GM10266 (cell line): Measurements from ENCODE around the gene ALB.

Source experiments
- DNase-seq: peaks from one replicate; pipeline ENCODE4 v3.0.0; 2012; ENCODE audit errors: extremely low spot score
- TF ChIP-seq, protein P1 (sequence below): IDR thresholded peaks from 2 replicates; pipeline ENCODE4 v1.5.1; 2012; ENCODE audit warnings: mild to moderate bottlenecking, low read depth; ENCODE audit not compliant: control insufficient read depth, insufficient read depth; ENCODE audit errors: missing control alignments

ALB gene

DNA sequence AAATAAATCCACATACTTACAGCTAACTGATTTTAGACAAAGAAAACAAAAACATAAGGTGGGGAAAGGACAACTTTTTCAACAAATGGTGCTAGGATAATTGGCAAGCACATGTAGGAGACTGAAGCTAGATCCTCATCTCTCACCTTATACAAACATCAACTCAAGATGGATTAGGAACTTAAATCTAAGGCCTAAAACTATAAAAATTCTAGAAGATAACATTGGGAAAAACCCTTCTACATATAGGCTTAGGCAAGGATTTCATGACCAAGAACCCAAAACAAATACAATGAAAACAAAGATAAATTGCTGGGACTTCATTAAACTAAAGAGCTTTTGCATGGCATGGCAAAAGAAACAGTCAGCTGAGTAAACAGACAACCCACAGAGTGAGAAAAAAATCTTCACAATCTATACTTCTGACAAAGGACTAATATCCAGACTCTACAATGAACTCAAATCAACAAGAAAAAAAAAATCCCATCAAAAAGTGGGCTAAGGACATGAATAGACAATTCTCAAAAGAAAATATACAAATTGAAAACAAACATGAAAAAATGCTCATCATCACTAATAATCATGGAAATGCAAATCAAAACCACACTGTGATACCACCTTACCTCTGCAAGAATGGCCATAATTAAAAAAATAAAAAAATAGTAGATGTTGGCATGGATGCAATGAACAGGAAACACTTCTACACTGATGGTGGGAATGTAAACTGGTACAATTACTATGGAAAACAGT, 17.8 kb downstream of the ALB start:
- TF ChIP-seq, protein P1, sequence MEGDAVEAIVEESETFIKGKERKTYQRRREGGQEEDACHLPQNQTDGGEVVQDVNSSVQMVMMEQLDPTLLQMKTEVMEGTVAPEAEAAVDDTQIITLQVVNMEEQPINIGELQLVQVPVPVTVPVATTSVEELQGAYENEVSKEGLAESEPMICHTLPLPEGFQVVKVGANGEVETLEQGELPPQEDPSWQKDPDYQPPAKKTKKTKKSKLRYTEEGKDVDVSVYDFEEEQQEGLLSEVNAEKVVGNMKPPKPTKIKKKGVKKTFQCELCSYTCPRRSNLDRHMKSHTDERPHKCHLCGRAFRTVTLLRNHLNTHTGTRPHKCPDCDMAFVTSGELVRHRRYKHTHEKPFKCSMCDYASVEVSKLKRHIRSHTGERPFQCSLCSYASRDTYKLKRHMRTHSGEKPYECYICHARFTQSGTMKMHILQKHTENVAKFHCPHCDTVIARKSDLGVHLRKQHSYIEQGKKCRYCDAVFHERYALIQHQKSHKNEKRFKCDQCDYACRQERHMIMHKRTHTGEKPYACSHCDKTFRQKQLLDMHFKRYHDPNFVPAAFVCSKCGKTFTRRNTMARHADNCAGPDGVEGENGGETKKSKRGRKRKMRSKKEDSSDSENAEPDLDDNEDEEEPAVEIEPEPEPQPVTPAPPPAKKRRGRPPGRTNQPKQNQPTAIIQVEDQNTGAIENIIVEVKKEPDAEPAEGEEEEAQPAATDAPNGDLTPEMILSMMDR = no peak
- DNase-seq = no peak

DNA sequence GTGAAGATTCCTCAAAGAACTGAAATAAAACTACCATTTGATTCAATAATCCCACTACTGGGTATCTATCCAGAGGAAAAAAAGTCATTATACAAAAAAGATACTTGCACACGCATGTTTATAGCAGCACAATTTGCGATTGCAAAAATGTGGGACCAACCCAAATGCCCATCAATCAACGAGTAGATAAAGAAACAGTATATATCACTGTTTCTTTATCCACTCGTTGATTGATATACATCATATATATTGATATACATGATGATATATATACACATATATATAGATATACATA, 18.3 kb downstream of the ALB start:
- no peak for DNase-seq
- TF ChIP-seq, protein P1 = no peak

DNA sequence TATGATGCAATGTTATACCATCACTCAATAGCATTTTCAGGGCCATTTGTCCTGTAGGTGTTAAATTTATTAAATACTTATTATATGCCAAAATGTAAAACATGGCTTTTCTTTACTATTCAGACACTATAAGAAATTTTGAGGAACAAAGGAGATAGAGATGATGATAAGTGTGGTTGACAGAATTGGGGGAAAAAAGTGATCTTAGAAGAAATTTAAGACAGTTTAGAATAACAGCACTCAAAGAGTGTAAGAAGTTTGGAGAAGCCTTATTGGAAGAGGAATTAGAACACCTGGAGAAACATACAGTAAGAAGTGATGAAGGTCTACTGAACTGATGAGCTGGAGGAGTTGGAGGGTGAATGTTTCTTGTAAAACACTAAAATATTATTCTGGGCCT, 19.1 kb downstream of the ALB start:
- TF ChIP-seq, protein P1 = no peak
- DNase-seq = no peak

DNA sequence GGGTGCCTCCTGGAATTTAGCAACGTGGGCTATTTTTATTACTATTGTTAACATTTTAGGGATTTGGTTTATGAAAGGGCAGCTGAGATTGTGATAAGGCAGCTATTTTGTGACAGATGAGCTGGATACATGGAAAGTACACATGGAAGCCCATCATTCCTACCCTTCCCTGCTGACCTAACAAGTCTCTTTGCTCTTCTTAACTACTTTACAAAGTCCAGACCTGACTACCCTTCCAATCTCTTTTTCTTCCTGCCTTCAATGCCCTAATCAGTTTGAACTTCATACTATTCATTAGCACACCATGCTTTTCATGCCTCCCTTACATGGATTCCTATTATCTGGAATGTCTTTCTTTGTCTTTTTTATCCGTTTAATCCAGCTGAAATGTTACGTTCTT, 22.6 kb downstream of the ALB start:
- DNase-seq = no peak
- TF ChIP-seq, protein P1 = no peak

DNA sequence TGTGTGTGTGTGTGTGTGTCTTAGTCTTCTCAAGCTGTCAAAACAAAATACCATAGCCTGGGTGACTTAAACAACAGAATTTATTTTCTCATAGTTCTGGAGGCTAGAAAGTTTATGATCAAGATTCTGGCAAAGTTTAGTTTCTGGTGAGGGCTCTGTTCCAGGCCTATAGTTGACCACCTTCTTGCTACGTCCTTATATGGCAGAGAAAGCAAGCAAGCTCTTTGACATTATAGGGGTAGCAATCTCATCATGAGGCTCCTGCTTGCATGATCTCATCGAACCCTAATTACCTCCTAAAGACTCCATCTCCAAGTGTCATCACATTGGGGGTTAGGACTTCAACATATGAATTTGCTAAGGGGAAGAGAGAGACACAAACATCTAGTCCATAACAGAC, 25.0 kb downstream of the ALB start:
- no peak for DNase-seq
- TF ChIP-seq, protein P1 = no peak

DNA sequence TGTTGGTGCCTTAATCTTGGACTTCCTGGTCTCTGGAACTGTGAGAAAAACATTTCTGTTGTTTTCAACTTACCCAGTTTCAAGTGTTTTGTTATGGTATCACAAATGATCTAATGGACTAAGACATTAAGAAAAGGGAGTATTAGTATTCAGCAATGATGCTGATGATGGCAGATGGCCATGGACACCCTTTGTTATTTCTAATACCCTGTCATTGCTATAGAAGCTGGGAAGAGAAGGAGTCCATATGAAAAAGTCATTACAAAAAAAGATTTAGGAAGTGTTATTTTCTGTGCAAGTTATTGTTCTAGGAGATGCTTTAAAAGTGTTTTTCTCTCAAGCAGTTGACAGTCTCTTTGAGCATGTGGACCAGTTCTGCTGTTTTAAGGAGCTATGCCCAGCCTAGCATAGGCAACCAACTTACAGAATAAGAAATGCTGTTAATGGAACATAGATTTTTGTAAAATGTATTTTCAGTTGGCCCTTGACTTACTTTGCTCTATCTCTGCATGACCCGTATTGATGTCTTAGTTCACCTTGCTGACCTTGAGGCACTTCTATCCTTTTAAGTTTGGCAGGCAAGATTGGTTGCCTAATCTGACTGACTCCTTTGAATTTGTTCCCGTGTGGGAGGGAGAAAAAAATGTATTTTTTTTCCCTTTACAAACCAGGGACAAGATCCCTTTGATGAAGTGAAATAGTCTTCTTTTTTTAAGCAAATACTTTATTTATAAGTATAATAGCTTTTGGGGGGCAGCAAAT, 25.9 kb downstream of the ALB start:
- TF ChIP-seq, protein P1 = no peak
- DNase-seq = no peak

DNA sequence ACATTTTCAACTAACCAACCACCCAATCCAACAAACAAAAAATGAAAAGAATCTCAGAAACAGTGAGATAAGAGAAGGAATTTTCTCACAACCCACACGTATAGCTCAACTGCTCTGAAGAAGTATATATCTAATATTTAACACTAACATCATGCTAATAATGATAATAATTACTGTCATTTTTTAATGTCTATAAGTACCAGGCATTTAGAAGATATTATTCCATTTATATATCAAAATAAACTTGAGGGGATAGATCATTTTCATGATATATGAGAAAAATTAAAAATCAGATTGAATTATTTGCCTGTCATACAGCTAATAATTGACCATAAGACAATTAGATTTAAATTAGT, 27.7 kb downstream of the ALB start:
- DNase-seq = no peak
- TF ChIP-seq, protein P1 = no peak
